Suprapubic skin (tissue), 3 donors: Measurements from ENCODE around the gene ELAVL1.

Source experiments
- CTCF ChIP-seq, 2 donors: fragments of 200-600 bp in 1 of 2; fragments of 450-650 bp in 1 of 2; sonication (generic) in 1 of 2; IDR thresholded peaks; one replicate each; pipeline ENCODE4 v1.5.1; 2016 to 2019; ENCODE audit warnings: antibody characterized with exemption in 2 of 2, mild to moderate bottlenecking in 1 of 2, moderate library complexity in 1 of 2
- POLR2A ChIP-seq, 2 donors: fragments of 450-650 bp; IDR thresholded peaks; one replicate each; pipeline ENCODE4 v1.6.1; 2017; ENCODE audit warnings: antibody characterized with exemption in 2 of 2, mild to moderate bottlenecking in 2 of 2, moderate library complexity in 2 of 2

GRCh38 chr19:7934766-7935165, 70.7 kb downstream of the ELAVL1 start:
- TF ChIP-seq CTCF (IDR thresholded peaks at IDR 0.05) = no peak
- TF ChIP-seq POLR2A (IDR thresholded peaks at IDR 0.05) = no peak
